Inflammatory macrophage treated with lipopolysaccharide for 1 hour (primary cell): Measurements from ENCODE around the gene BDP1.
A peak's percentile ranks its signal among the peaks of the same experiment; 100 is the strongest.
"Not testable (repeated sequence)": the region's sequence is repeated elsewhere in the genome, so short reads cannot be mapped to it uniquely, and the experiment has no call there.

ENCODE experiments used
- DNase-seq, 2 donors: peaks; one replicate each; pipeline ENCODE4 v3.0.0-alpha.2; 2020 to 2022

The BDP1 gene

DNA sequence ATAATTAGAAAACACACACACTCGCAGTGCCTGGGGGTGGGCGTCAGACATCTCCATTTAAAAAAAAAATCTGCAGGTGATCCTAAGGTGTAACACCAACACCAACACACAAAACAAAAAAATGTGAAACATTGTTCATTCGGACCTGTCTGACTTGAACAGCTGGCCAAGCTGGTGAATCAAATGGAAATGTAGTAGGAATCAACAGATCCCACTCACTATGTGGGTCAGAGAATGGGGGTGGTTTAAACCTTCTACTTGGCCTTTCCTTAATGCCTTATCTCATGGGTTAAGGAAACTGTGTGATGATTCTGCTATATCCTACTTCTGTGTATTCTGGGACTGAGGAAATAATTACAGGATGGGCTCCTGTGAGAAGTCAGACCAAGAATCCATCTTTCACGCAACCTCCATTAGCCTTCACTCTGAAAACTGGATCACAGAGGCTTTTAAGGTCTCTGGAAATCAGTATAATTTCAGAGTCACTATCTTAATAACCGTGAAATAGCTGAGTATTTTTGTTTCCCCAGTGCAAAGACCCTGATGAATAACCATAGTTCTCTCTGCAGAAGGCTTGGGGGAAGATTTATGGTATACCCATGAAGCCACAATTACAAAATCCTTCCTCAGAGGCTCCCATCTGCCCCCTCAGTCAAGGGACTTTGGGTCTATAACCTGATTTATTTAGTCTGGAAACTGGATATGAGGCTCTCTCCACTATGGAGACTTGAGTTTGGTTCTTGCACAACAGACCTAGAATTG lies 114.5 kb downstream of the BDP1 start:
- DNase-seq: no peak

- not testable (repeated sequence) for DNase-seq
Measured at GRCh38 chr5:71571811-71572210, 116.4 kb downstream of the BDP1 start.

- DNase-seq: no peak
Measured at GRCh38 chr5:71573591-71573990, 118.1 kb downstream of the BDP1 start.

DNA sequence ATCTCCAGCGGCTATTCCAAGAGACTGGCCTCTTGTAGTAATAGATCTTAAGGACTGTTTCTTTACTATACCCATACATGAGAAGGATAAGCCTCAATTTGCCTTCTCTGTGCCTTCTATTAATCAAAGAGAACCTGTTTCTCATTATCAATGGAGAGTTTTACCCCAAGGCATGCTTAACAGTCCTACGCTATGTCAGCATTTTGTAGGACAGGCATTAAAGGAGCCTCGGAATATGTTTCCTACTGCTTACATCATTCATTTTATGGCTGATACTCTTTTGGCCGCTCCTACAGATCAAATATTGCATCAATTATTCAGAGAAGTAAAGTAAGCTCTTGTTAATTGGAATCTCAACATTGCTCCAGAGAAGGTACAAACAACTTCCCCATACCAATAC lies 120.1 kb downstream of the BDP1 start:
- DNase-seq: not testable (repeated sequence)

DNA sequence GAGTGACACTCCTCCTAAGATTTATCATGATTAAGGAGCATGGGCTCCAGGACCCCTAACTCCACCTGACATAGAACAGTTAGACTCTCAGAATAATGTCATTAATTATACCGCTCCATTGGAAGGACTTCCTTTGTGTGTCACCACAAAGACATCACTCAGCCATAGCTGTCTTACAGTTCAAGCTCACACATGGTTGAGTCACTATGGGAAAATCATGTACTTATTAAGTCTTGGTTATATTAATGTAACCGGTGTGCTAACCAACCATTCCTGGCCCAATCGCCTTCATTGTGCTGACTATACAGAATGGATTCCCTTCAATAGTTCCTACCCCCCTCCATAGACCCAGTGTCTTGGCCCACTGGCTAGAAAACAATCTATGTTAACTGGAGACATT lies 120.8 kb downstream of the BDP1 start:
- DNase-seq: no peak

GRCh38 chr5:71577839-71578238 lies 122.4 kb downstream of the BDP1 start:
- DNase-seq: not testable (repeated sequence)

DNA sequence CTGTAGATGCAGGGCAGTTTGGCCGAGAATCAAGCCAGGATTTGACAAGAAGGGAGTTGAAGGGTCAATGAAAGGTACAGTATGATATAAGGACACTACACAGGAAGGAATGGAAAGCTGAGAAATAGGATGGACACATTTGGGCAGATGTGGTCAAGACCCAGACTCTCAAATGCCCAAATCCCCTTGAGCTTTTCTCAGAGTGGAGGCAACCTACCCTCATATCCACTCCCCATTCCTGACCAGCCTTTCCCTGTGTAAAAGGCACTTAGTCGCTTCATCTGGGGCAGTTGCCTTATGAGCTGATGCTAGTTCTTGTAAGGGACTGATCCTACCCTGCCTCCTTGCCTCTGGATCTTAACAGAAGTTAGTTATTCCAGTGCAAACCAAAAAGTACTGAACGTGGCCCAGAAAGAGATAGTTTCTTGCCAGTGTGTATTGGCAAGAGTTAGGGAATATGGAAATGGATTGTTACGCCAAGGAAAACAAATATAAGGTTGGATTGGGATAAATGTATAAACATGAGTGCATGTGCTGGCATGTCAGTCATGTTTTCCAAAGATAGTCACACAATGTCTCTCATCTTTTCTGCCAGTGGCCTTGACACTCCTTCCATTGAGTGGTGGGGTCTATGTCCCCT lies 127.6 kb downstream of the BDP1 start:
- DNase-seq: no peak

DNA sequence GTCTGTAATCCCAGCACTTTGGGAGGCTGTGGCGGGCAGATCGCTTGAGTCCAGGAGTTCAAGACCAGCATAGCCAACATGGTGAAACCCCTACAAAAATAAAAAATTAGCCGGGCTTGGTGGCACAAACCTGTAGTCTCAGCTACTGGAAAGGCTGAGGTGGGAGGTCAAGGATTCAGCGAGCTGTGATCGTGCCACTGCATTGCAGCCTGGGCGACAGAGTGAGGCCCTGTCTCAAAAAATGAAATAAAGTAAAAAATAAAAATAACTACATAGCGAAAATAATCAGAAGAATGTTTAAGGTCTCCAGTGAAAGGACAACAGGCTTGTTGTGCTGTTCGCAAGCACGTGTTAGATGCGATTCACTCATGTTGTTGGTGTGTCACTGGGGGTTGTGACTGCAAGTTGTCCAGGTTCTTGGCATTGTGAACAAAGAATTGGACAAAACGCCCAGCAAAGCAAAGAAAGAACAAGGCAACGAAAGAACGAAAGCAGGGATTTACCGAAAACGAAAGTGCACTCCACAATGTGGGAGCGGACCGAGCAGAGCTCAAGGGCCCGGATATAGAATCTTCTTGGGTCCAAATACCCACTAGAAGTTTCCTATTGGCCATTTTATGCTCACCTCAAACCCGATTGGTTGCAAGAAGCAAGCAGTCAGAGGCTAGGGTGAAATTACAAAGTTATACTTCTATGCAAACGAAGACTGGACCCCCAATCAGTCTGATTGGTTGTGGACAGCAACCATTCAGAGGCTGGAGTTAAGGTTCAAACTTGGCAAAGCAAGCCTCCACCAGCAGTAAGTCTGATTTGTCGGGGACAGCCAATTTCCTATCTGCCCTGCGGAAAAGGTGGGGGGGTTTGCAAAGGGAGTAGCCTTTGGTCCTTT lies 130.8 kb downstream of the BDP1 start:
- no peak for DNase-seq

DNA sequence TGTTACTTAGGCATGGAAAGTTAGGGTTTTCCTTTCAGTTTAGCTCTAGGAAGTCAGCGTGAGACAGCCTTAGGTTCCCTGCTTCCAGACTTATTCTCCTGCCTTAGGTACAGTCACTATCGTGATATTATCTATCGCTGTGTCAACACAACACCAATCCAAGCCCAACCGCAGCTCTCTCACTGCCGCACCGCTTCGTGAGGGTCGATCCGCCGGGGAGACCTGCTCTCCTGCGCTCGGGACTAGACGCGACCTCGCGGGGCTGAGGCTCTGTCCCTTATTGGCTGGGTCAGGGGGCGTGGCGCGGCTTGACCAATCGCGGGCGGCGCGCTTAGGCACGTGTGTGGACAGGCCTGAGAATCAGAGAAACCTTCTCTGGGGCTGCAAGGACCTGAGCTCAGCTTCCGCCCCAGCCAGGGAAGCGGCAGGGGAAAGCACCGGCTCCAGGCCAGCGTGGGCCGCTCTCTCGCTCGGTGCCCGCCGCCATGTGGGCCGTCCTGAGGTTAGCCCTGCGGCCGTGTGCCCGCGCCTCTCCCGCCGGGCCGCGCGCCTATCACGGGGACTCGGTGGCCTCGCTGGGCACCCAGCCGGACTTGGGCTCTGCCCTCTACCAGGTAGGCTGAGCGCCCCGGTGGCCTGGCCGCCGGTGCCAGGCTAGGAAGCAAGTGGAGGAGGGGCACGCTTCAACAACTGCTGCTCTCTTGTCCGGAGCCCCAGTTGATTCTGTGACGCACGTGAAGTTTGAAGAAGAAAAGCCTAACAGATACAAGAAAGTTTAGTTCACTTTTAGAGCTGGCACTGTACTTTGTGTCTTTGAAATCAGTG lies 131.7 kb downstream of the BDP1 start, which contains the start of gene MCCC2:
Gene MCCC2 (plus strand): TSS at position 400 of the 825 bp plus-strand sequence. CDS start 86 bp downstream, at position 486.
- peak; percentile 98 for DNase-seq

GRCh38 chr5:71587766-71588532 lies 132.5 kb downstream of the BDP1 start:
- peak; percentile 26 to 44 for DNase-seq

GRCh38 chr5:71588533-71588885 lies 133.1 kb downstream of the BDP1 start:
- no peak for DNase-seq

- no peak for DNase-seq
Measured at GRCh38 chr5:71589903-71590302, 134.5 kb downstream of the BDP1 start.

DNA sequence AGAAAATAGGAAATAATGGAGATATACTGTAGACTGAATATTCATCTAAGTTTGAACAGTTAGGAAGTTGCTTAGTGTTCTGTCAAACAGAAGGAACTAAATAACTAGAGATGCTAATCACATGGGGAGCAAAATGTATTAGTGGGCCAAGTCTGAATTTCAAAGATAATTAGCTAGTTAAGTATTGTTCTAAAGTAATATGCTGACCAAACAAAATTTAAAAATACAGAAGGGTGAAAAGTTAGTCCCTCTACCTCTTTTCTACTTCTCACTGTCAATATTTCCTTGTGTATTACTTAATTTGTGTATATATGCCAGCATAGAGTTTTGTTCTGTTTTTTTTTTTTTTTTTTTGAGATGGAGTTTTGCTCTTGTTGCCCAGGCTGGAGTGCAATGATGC lies 135.6 kb downstream of the BDP1 start:
- DNase-seq: no peak

DNA sequence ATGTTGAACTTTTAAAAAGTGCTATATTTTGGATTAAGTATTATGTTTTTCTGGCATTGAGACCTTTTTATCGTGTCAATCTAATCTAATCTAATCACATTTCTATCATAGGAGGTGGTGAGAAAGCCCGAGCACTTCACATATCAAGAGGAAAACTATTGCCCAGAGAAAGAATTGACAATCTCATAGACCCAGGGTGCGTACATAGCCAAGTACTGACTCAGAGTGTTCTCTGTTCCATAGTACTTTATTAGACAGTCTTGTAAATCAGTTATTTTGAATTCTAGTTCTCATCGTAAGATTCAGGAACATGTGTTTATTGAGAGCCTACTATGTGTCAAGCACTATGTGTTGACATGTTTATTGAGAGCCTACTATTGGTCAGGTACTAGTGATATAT lies 140.7 kb downstream of the BDP1 start:
- no peak for DNase-seq

GRCh38 chr5:71597001-71597400 lies 141.6 kb downstream of the BDP1 start:
- DNase-seq: no peak

GRCh38 chr5:71600783-71601182 lies 145.3 kb downstream of the BDP1 start:
- DNase-seq: no peak

GRCh38 chr5:71601222-71602026 lies 146.0 kb downstream of the BDP1 start:
- peak; percentile 28 to 42 for DNase-seq

- not testable (repeated sequence) for DNase-seq
Measured at GRCh38 chr5:71609916-71610315, 154.5 kb downstream of the BDP1 start.

- no peak for DNase-seq
Measured at GRCh38 chr5:71615809-71616208, 160.4 kb downstream of the BDP1 start.
